GM19025 (cell line): ENCODE measurements around the gene RAB3A.

Source experiments
- ATAC-seq: cut with Tn5 transposase; IDR thresholded peaks from one replicate; pipeline ENCODE4 v1.9.1; 2021; ENCODE audit warnings: mild to moderate bottlenecking, low read depth, moderate library complexity; ENCODE audit not compliant: unreplicated experiment

Gene RAB3A

DNA sequence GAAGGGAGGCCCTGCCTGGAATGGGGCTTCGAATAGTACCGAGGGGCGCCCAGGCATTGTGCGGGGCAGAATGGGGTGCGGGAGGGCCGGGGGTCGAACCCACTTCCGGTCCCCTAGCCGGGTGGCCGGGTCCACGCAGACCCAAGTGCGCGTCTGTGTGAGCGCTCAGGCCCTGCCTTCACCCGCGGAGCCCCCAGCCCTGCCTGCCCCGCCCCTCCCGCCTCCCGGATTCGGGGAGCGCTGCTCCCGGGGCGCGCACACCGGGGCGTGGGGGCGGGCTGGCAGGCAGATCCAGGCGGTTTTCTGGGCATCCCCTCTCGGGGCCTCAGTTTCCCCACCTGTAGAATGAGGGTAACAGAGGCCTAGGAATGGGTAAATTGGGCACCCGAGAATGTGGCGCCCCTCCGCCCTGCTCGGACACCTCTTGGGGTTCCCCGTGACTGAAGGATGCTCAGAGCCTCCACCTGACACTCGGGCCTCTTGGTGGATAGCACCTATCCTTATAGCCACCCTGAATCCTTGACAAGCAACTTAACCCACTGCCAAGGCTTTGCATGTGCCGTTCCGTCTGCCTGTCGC, 50.2 kb downstream of the RAB3A start:
- peak; percentile 1 for ATAC-seq

DNA sequence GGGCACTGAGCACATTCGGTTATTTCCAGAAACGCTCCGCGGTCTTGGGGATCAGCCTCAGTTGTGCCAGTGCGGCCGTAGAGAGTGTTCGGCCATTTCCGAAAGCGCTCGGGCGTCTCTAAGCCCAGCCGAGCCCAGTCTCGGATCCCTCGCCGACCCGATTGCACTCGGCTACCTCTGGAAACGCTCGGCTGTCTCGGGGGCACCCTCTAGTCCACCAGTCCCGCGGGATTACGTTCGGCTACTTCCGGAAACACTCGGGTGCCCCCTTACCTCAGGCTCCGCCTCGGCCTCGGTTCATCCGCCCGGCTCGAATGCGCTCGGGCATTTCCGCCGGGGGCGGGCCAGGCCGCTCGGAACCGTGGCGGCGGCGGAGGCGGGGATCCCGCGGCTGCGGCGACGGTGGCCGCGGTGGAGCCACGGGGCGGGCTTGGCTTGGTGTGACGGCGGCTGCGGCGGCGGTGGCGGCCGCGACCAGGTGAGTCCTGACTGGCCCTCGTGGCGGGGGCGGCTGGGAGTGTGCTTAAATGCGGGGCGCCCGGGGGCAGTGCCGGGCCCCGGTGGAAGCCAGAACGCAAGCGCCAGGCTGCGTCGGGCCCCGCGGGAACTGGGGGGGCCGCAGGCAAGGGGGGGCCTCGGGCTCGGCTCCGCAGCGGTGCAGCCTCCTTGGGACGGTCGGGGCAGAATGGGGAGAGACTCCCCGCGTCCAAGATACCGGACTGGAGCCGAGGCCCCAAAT, 50.9 kb downstream of the RAB3A start, which contains the start of gene PIK3R2:
Gene PIK3R2, plus strand, starts transcription at position 347 of the 739 bp plus-strand sequence. CDS start 2,717 bp downstream, outside the sequence.
- peak; percentile 68 for ATAC-seq

GRCh38 chr19:18152442-18152816, 51.4 kb downstream of the RAB3A start:
- peak; percentile 48 for ATAC-seq

- no peak for ATAC-seq
Observed at GRCh38 chr19:18150776-18151624, 52.8 kb downstream of the RAB3A start.

DNA sequence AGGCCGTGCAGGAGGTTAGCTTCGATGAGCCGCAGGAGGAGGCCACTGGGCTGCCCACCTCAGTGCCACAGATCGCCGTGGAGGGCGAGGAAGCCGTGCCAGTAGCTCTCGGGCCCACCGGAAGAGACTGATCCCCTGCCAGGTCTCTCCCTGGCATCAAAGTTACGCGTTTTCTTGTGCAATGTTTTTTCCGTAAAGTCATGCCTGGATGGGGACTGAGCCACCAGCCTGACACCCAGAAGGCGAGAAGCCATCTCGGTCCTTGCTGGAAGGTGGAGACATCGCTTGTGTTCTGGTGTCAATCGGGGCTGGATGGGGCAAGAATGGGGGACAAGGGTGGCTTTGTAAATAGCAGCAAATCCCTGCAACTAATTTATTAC, 54.3 kb downstream of the RAB3A start:
- no peak for ATAC-seq

- ATAC-seq: no peak
Observed at GRCh38 chr19:18147396-18147795, 56.4 kb downstream of the RAB3A start.
